Measurements from ENCODE around the gene R3HDML. TPM values are rescaled to one million over a fixed set of nuclear protein-coding genes. Genes with fewer than 3 reads are reported as not detected.

Gene R3HDML
- total and polyA plus RNA-seq, 2 donors (not counting 1 experiment from before 2014, with no cell fraction given), result not detected

GRCh38 chr20:44361021-44361420 is 24.2 kb downstream of the R3HDML start:
- H4K20me1 ChIP-seq (ENCODE audit: control insufficient read depth, insufficient read depth, low read length, poor library complexity, severe bottlenecking), result no peaks in the 10 kb centered on the region
- WGBS (ENCODE audit: insufficient coverage), result 85% methylated on average over 1 of the region's 3 CpGs
- H2AFZ ChIP-seq (ENCODE audit: insufficient read depth, low read depth, low read length, poor library complexity, severe bottlenecking), result no peak overlapping the region
- ChIA-PET CTCF (no interaction called here), POLR2A (no interaction called here)
- intact Hi-C loops (cut with micrococcal nuclease), result no loop called here
- no peaks in the 10 kb centered on the region for H3K4me1 Mint-ChIP-seq
- H3K27ac Mint-ChIP-seq, result no peak overlapping the region
- H3K4me3 Mint-ChIP-seq, result no peak overlapping the region
- H3K27me3 ChIP-seq (replicated peaks in 1 of 4; ENCODE audit: control extremely low read depth in 1 of 4, control insufficient read depth in 3 of 4, insufficient read depth in 4 of 4, low read length in 3 of 4), result peaks cover 0 to 5% (median 2%) of the 10 kb centered on the region in 4 experiments
- no peak overlapping the region for H3K27ac ChIP-seq (ENCODE audit: low read length in 2 of 2)
- no peaks in the 10 kb centered on the region for H3K79me2 ChIP-seq (ENCODE audit: control insufficient read depth, insufficient read depth, low read length)
- no peaks in the 10 kb centered on the region for H3K36me3 ChIP-seq (replicated peaks in 1 of 2; ENCODE audit: control extremely low read depth in 1 of 2, control insufficient read depth in 1 of 2, extremely low read depth in 1 of 2, insufficient read depth in 2 of 2, low read length in 1 of 2)
- H3K27me3 Mint-ChIP-seq, result peaks cover 32% of the 10 kb centered on the region
- H3K4me1 ChIP-seq (ENCODE audit: control insufficient read depth in 2 of 2, insufficient read depth in 2 of 2, low read length in 2 of 2), result no peaks in the 10 kb centered on the region
- ATAC-seq (ENCODE audit: low read depth) (no peak), DNase-seq (no peak)
- H3K9me3 ChIP-seq (ENCODE audit: control extremely low read depth in 1 of 3, control insufficient read depth in 2 of 3, insufficient read depth in 1 of 3, low read length in 2 of 3), result no peaks in the 10 kb centered on the region
- no peaks in the 10 kb centered on the region for H3K9me3 Mint-ChIP-seq (ENCODE audit: insufficient read depth)
- TF ChIP-seq EZH2 (IDR thresholded peaks at IDR 0.05; ENCODE audit: borderline replicate concordance, insufficient read depth, low read depth, low read length, poor library complexity, severe bottlenecking) (no peak), CTCF (IDR thresholded peaks at IDR 0.05) (no peak)
- H3K4me3 ChIP-seq (ENCODE audit: control extremely low read depth in 1 of 5, extremely low read depth in 1 of 5, insufficient read depth in 1 of 5, low read depth in 2 of 5, low read length in 4 of 5), result no peak overlapping the region
- no peak overlapping the region for H3K4me2 ChIP-seq (replicated peaks; ENCODE audit: low read depth, low read length, poor library complexity, severe bottlenecking)
- no peak overlapping the region for H3K9ac ChIP-seq (ENCODE audit: low read length)

GRCh38 chr20:44362466-44362940 is 25.7 kb downstream of the R3HDML start:
- POLR2A ChIA-PET, result no interaction called here
- WGBS (ENCODE audit: insufficient coverage), result no CpG with 5 or more reads among the region's 4 CpGs
- no peak overlapping the region for H3K4me3 Mint-ChIP-seq
- Histone ChIP-seq H3K4me2 (replicated peaks; ENCODE audit: low read depth, low read length, poor library complexity, severe bottlenecking) (no peak overlapping the region), H3K9ac (ENCODE audit: low read length) (no peak overlapping the region), H3K36me3 (replicated peaks in 1 of 2; ENCODE audit: control extremely low read depth in 1 of 2, control insufficient read depth in 1 of 2, extremely low read depth in 1 of 2, insufficient read depth in 2 of 2, low read length in 1 of 2) (no peaks in the 10 kb centered on the region), H3K79me2 (ENCODE audit: control insufficient read depth, insufficient read depth, low read length) (no peaks in the 10 kb centered on the region), H3K4me3 (ENCODE audit: control extremely low read depth in 1 of 5, extremely low read depth in 1 of 5, insufficient read depth in 1 of 5, low read depth in 2 of 5, low read length in 4 of 5) (no peak overlapping the region), H3K27ac (ENCODE audit: low read length in 2 of 2) (no peak overlapping the region), H4K20me1 (ENCODE audit: control insufficient read depth, insufficient read depth, low read length, poor library complexity, severe bottlenecking) (no peaks in the 10 kb centered on the region), H3K27me3 (replicated peaks in 1 of 4; ENCODE audit: control extremely low read depth in 1 of 4, control insufficient read depth in 3 of 4, insufficient read depth in 4 of 4, low read length in 3 of 4) (peaks cover 0 to 5% (median 2%) of the 10 kb centered on the region in 4 experiments), H2AFZ (ENCODE audit: insufficient read depth, low read depth, low read length, poor library complexity, severe bottlenecking) (no peak overlapping the region), H3K4me1 (ENCODE audit: control insufficient read depth in 2 of 2, insufficient read depth in 2 of 2, low read length in 2 of 2) (no peaks in the 10 kb centered on the region), H3K9me3 (ENCODE audit: control extremely low read depth in 1 of 3, control insufficient read depth in 2 of 3, insufficient read depth in 1 of 3, low read length in 2 of 3) (no peaks in the 10 kb centered on the region)
- intact Hi-C loops (cut with micrococcal nuclease), result no loop called here
- DNase-seq (no peak), ATAC-seq (ENCODE audit: low read depth) (no peak)
- peaks cover 26% of the 10 kb centered on the region for H3K27me3 Mint-ChIP-seq
- TF ChIP-seq EZH2 (IDR thresholded peaks at IDR 0.05; ENCODE audit: borderline replicate concordance, insufficient read depth, low read depth, low read length, poor library complexity, severe bottlenecking) (no peak), CTCF (IDR thresholded peaks at IDR 0.05) (no peak)
- H3K27ac Mint-ChIP-seq, result no peak overlapping the region
- CTCF ChIA-PET, result no interaction called here
- H3K9me3 Mint-ChIP-seq (ENCODE audit: insufficient read depth), result no peaks in the 10 kb centered on the region
- no peaks in the 10 kb centered on the region for H3K4me1 Mint-ChIP-seq

All from B cell (primary cell).